GM12801 (cell line): ENCODE data around the gene CUX1.

ENCODE experiments used
- CTCF ChIP-seq: IDR thresholded peaks from one replicate; pipeline ENCODE4 v1.5.1; 2011; ENCODE audit warnings: control low read depth; ENCODE audit not compliant: insufficient read length; ENCODE audit errors: extremely low read depth

Gene CUX1

GRCh38 chr7:102203218-102203617 lies 385.8 kb downstream of the CUX1 start:
- no peak for TF ChIP-seq CTCF

GRCh38 chr7:102204212-102204611 lies 386.8 kb downstream of the CUX1 start:
- TF ChIP-seq CTCF = no peak

DNA sequence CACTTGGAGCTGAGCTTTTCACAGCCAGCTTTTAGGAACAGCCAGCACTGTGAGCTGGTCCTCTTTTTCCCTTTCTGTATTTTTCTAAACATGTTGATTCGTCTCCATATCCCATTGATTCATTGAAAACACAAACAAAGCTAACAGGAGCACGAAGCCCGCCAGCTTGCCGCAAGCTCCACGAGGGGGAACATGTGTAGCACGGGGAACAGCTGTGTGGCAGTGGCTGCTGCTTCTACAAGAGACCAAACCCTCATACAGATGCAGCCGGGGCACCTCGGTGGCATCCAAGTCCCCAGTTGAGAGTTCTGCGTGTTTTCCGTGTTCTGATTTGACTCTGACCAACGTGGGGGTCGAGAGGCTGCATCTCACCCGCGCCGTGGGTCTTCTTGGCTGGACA lies 388.5 kb downstream of the CUX1 start:
- no peak for TF ChIP-seq CTCF

GRCh38 chr7:102208826-102209225 lies 391.4 kb downstream of the CUX1 start:
- no peak for TF ChIP-seq CTCF

GRCh38 chr7:102210787-102211186 lies 393.4 kb downstream of the CUX1 start:
- no peak for TF ChIP-seq CTCF

- no peak for TF ChIP-seq CTCF
These were observed 394.4 kb downstream of the CUX1 start for GRCh38 chr7:102211590-102212550.

GRCh38 chr7:102214477-102215072 lies 397.1 kb downstream of the CUX1 start:
- no peak for TF ChIP-seq CTCF
